GM19351 (cell line): Measurements from ENCODE around the gene FAH.

ENCODE experiments used
- ATAC-seq: cut with Tn5 transposase; IDR thresholded peaks from one replicate; pipeline ENCODE4 v1.9.1; 2021; ENCODE audit warnings: mild to moderate bottlenecking, moderate library complexity; ENCODE audit not compliant: unreplicated experiment

Gene FAH

DNA sequence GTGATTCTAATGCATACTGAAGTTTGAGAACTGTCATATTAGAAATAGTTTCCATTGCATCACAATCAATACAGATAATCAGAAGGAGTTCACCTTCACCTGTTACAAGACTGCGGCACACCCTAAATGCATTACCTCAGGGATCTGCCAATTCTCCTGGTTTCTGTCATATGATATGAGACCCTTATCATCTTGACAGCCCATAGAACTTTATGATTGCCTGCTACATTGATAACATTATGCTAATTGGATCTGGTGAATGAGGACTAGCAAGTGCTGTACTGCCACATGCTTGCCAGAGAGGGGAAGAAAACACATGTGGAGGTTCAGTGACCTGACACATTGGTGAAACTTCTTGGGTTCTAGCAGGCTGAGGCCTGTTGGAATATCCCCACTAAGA, 41.4 kb downstream of the FAH start:
- no peak for ATAC-seq

DNA sequence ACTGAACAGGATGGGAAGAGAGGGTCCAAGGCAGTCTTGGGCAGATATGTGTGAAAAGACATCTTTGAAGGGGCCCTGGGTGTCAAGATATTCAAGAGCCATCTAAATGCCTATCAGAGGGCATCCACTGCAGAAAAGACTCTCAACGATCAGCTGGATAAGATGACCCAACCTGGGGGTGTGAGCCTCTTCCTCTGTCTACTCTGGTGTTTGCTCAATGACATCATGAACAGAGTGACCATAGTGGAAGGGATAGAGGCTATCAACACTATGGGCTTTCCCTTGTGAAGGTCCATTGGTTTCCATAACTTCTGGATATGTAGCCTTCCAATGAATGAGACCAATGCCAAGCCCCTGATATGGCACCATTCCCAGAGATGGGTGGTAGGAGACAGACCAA, 42.1 kb downstream of the FAH start:
- ATAC-seq = no peak

DNA sequence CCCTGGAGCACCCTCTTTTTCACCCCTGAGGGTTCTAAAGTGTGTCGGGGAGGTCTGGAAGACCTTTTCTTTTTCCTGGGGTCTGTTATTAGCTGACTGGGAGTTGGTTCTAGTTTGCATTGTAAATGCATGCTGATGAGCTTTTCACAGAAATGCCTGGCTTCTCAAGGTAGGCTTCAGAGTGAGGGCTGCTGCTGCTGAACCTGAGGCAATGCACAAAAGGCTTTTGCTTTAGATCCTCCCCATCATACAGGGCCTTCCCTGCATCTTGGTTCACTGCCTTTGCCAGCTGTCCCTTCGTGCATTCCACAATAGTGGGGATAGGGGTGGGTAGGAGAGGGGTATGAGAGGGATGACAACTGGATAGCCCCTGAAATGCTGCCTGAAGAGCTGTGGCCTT, 46.6 kb downstream of the FAH start:
- no peak for ATAC-seq

DNA sequence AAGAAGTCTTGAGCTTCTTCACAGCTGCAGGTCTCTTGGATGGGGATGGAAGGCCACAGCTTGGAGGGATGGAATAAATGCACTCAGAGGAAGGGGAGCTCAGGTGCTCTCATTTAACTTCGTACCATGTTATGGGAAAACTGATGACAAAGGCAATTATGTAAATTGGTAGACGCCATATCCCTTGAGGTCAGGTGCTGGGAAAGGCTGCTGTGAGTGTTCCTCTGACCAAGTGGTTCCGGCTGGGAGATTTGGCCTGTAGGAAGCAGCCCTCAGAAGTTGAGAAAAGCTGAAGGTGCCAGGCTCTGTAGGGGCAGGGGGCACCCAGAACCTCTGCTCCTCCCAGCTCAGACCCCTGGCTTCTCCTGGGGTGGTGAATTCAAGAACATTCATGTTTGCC, 47.1 kb downstream of the FAH start:
- no peak for ATAC-seq

DNA sequence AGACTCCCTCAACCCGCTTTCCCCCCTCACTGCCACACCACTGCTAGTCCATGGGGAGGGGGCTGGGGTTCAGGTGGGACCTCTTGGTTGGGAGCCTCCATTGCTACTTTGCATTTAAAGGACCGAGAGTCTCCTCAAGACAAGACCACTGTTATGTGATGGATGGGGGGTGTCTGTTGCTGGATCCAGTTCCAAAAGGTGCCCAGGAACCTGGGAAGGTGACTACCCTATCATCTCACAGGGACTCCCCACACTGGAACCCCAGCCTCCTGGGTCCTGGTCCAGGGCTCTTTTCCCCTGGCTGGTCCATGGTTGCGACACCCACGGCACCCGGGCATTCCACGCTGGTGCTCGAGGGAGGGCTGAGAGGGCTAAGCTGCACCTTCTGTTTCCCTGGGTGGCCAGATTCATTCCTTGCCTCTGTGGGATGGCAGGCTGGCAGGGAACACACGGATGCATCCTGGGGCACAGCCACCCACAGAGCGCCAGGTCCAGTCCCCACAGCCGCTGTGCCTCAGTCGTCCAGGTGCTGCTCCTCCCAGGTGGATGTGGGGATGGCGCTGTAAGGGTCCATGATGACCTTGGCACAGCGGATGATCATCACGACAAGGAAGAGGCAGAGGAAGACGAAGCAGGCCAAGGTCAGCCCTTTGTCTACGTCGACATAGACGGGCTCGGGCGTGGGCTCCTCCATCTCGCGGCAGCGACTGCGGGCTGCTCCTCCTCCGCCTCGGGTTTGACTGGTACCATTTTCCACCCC, 48.6 kb downstream of the FAH start:
- ATAC-seq = no peak

DNA sequence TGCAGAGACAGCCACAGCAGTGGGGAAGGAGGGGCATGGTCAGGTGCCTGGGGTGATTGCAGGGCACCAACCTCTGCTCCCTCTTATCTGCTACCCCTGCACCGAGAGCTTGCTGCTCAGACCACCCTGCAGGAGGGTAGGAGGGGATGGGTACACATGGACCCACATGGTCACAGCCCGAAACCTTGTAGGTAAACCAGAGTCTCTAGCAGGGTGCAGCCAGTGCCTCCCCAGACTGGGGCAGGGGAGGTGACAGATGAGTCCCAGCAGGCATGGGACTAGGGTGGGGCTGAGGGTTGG, 49.2 kb downstream of the FAH start:
- ATAC-seq = no peak

DNA sequence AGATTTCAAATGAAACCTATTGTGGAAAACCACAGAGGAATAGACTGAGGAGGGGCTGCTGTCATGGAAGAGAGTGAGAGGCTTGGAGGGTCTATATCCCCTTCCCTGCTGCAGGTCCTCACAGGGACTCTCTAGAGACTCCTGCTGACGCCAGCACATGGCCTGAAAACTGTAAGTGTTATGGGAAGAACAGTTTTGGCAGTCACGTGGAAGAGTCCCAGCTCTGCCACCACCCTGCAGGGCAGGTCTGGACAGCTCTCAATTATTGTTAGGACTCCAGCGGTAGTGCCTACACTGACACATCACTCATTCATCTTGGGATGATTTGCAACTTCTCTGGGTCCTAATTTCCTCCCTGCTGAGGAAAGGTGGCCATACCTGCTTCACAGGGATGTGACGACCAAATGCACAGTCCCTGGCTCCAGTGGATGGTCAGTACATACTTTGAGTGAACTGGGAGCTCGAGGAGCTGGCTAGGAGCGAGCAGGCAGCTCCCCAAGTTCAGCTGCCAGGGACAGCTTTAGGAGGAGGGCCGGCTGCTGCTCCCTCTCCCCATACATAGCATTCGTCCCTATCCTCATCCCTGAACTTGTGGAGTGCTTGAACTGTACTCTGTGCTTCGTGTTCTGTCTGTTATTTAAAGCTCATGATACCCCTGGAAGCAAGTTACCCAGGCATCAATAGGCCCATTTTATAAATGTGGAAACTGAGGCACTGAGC, 50.0 kb downstream of the FAH start:
- no peak for ATAC-seq

DNA sequence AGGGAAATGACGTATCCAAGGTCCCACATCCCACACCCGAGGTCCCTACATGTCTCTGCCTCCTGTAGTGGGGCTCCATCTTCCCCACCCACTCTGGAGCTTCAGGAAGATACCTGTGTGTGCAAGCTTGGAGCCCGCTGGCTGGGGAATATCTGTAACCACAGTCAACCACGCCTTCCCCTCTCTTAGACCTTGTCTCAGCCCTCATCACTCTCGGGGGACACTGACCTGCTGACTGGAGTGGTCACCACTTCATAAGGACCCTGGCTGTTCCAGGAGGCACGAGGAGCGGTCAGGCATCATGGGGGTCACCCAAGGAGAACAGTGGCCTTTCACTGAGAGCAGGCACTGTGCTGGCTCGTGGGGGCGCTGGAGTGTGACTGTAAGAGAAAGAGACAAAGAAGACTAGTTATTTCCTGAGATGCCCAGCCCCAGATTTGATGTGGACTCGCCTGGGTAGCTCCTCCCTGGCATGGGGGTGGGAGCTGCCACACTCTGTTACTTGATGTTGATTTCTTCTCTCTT, 50.6 kb downstream of the FAH start:
- ATAC-seq = no peak

DNA sequence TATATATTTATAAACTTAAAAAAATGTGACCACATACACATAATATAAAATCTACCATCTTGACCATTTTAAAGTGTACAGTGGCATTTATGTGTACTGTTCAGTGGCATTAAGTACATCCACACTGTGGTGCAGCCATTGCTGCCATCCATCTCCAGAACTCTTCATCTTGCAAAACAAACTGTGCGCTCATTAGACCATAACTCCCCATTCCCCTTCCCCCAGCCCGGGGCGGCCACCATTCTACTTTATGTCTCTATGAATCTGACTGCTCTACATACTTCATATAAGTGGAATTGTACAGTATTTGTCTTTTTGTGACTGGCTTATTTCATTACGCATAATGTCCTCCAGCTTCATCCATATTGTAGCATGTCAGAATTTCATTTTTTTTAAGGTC, 51.4 kb downstream of the FAH start:
- ATAC-seq = no peak

DNA sequence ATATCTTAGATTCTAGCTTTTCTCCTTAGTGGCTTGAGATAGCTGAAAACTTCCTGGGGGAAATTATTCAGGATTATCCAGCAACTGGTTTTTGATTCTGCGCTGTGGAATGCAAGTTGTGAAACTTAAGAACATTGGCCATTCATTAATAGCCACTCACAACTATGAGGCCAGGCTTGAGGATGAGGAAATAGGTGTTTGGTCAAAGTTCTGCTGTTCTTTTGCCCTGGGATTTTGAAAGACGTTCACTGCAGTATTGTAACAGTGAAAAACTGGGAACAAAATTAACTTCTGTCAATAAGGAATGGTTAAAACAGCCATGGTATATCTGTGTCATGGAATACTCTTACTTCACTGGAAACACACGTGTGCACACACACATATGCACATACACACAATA, 55.1 kb downstream of the FAH start:
- ATAC-seq = no peak

DNA sequence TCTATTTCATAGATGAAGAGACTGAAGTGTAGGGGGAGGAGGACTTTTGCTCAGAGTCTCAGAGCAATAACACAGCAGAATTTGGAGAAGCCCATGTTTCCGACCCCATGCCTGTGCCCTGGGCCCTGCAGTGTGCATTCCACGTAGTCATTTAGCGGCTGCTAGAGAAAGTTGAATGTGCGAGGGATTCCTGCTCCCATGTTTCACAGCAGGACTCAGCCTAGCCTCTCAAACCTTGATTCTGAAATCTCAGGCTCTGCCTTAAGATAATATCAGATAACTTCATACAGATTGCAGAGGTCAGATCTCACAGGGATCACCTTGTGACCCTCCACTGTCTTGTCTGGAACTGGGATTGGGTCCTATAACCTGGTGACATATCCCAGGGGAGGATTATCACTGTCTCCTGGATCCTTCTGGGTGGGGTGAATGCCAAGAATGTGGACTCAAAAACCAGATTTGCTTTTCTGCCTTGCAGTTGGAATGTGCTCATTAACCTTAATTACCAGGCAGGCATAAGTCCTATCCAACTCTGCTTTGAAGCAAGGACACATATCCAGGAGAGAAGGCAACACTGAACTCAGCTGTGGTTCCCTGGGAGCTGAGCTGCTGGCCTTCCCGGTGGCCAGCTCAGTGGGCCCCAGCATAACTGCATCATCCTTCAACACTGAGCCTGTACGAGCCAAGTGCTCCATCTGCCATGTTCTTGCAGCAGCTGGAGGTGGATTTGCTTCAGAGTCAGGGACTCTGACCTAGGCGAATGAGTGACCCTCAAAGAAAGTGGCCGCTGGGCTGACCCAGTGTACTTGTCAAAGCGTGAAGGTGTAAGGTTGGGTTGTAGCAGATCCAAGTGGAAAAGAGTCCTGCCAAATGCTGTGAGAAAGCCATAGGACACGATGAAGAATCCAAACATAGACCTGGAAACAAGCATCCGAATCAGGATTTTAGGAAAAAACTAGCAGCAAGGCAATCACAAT, 56.2 kb downstream of the FAH start:
- ATAC-seq = no peak

DNA sequence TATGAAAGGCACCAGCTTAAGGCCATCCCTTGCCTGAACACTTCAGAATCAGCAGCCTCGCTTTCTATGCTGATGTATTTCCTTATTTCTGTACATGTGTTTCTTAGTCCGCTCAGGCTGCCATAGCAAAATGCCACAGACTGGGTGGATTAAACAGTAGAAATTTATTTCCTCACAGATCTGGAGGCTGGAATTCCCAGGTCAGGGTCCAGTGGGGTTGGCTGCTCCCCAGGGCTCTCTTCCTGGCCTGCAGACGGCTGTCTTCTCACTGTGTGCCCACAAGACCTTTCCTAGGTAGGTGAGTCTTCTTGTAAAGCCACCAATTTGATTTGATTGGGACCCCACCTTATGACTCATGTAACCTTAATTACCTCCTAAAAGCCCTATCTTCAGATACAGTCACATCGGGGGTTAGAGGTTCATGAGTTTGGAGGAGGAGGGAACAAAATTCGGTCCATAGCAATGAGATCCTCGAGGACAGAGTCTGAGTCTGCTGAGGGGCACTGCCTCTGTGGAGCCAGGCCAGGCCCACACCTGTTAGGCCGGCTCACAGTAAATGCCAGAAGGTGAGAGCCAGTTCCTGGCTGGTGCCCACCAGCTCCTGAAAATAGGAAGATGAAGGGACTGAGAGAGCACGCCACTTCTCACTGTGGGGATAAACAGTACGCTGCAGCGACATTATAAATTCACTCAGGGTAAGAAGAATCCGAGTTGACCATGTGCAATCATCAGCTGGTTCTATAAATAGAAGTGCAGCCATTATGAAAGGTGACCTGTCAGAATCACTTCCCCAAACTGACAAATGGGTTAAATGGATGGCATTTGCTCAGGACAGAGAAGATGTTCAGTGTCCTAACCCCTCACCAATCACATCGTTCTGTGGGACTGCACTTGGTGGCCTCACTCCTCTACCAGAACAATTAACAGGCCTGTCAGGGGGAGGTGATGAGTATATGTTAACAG, 58.1 kb downstream of the FAH start:
- ATAC-seq = peak; percentile 61

DNA sequence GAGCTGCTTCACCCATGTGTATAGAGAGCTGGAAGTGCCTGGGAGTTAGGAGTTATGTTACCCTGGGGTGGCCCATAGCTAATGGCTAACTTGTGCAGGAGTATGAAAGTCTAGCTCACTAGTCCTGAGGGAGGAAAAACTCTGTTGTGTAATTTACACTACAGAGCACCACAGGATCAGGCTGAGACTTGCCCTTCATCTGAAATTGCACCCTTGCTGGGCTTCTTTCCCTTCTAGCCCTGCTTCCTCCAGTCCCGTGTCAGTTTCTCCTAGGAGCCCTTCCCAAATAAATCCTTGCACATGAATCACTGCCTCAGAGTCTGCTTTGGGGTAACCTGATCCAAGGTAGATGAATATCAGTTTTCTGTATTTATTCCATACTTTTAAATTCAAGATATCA, 59.2 kb downstream of the FAH start:
- ATAC-seq = no peak

DNA sequence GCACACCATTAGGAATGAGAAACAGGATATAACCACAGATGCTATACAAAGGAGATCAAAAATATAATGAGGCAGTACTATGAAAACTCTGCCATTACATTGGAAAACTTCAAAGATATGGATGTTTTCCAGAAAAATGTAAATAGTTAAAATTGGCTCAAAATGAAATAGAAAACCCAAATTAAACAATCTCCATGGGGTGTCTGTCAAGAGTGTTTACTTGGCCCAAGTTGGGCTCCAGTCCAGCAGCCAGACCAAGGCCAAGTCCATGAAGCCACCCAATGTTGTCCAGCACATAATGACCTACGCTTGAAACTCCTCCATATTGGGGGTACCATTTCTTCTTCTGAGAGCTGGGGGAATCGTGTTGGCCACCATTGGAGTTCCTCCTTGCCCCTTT, 62.1 kb downstream of the FAH start:
- no peak for ATAC-seq

DNA sequence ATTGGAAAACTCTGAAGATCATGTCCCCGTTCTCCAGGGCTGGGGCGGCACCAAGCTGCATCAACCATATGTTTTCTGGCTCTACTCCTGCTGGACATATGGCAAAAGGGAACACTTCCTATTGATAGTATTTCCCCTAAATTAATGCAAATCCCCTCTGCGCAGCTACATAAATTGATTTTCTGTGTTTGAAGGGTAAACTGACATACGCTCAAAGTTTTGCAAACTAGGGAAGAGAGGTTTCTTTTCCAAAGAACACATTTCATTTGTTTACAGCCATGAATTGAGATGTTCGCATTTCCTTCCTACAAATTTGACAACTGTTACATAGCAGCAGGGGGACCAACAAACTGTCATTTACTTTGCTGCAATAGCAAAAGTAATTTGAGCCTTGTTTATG, 63.3 kb downstream of the FAH start:
- ATAC-seq = no peak

DNA sequence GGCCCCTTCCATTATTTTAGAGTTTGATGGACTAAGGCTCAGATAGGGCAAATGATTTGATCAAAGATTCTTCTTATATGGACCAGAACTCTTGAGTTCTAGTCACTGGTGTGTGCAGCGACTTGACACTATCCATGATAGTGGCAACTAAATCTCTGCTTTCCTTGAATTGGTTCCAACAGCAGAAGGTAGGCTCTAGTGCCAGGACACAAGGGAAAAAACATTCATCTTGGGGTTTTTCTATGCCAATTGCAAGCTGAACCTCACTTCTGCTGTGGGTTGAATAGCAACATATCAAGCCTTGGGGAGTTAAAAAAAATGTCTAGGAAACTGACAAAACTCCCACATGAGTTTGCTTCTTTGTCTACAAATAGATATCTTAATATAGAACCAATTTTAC, 64.1 kb downstream of the FAH start:
- ATAC-seq = no peak

DNA sequence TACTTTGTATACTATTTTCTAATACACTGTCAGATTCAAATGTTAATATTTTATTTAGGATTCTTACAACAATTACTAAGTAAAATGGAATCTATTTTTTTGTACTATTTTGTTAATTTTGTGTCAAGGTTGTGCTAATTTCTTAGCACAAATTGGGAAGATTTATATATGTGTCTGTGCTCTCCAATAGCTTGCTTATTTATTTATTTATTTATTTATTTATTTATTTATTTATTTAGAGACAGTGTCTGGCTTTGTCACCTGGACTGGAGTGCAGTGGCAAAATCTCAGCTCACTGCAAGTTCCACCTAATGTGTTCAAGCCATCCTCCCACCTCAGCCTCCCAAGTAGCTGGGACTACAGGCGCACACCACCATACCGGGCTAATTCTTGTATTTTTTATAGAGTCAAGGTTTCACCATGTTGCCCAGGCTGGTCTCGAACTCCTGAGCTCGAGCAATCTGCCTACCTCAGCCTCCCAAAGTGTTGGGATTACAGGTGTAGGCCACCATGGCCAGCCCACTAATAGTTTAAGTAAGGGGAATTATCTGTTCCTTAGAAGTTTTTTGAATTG, 64.6 kb downstream of the FAH start:
- ATAC-seq = no peak

DNA sequence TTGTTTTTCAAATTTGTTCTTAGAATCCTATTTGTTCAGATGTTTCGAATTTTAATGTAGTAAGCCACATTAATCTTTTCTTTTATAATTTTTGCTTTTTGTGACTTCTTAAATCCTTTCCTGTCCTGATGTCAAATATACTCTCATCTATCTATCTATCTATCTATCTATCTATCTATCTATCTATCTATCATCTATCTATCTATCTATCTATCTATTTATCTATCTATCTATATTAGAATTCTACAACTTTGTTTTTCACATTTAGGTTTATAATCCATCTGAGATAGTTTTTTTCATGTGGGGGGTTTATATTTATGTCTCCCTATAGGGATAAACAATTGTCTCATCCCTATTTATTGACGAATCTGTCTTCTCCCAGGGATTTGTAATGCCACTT, 67.2 kb downstream of the FAH start:
- no peak for ATAC-seq

DNA sequence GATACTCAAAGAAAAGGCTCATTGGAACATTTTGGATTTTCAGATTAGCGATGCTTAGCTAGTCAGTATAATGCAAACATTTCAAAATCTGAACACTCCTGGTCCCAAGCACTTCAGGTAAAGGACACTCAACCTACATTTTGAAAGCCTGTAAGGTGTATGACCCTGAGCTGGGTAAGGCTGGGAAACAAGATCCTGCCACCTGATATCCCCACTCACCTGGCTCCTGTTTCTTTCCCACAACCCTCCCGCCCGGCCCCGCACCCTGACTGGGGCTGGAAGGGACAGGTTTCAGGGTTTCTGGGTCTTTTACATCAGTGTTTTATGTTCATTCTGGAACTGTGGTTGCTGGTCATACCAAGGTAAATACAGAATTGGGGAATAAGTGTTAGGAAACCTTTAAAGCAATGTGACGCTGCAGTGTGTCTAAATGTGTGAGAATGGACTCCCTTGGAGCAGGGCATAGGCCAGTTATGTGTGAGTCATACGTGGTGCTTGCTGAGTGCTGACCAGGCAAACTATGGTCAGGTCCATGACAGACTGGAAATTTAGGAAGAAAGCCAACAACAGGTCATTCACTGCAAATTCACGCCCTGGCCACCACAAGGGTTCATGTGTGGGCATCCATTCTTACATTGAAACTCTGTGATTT, 76.3 kb downstream of the FAH start:
- no peak for ATAC-seq

DNA sequence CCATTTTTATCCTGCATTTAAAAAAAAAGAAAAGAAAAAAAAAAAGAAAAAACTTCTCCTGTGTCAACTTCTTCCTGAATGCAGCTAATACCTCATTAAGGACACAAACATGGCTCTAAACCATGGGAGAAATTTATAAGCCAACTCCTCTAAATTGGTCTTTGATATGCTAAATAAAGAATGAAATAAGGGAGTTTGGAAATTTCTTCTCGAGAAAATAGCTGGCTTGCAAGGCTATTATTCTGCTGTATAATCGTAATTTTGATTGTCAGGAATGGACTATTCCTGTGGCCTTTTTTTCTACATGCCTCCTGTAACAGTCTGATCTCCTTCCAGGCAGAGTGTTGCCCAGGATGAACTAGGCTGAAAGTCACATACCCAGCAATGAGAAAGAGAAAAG, 78.6 kb downstream of the FAH start:
- ATAC-seq = no peak
